HFF-Myc (cell line): Measurements from ENCODE around the gene EIF3L.
"Not testable (repeated sequence)": the region's sequence is repeated elsewhere in the genome, so short reads cannot be mapped to it uniquely, and the experiment has no call there.

Experiments
- DNase-seq: peaks from one replicate; pipeline ENCODE4 v3.0.0-alpha.2; 2011; ENCODE audit warnings: low read depth; ENCODE audit errors: extremely low read depth
- H3K4me3 ChIP-seq: replicated peaks from 2 replicates; pipeline ENCODE4 v1.5.1; 2011; ENCODE audit warnings: low read depth, mild to moderate bottlenecking, control low read depth, low read length
- TF ChIP-seq, protein P1 (sequence below): IDR thresholded peaks from 2 replicates; pipeline ENCODE4 v1.5.1; 2012; ENCODE audit warnings: mild to moderate bottlenecking, low read depth, low read length, control low read depth; ENCODE audit errors: missing control alignments

EIF3L gene

DNA sequence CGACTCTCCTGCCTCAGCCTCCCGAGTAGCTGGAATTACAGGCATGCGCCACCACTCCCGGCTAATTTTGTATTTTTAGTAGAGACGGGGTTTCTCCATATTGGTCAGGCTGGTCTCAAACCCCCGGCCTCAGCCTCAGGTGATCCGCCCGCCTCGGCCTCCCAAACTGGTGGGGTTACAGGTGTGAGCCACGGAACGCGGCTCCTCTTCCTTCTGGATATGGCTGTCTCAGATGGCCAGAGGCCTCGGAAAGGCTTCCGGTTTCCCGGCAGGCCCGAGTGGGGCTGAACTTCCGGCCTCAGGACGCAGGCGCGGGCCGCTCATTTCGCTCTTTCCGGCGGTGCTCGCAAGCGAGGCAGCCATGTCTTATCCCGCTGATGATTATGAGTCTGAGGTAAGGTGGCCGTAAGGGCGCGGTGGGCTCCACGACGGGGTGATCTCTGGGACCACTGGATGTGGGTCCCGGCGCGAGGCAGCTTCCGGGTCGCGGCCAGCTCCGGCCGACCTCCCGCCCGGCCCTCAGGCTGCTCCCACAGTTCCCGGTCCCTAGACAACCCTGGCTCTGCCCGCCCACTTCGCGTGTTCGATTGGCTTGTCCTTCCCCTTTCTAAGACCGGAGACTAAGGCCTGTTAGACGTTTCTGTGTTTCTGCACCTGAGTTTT is at the start of gene EIF3L:
Gene EIF3L, plus strand, starts transcription at position 331 of the 663 bp plus-strand sequence. Its CDS starts 31 bp downstream, at position 362.
- peak within 1 kb of the TSS; percentile 95 for H3K4me3 ChIP-seq
- DNase-seq: peak; percentile 61
- TF ChIP-seq, protein P1, sequence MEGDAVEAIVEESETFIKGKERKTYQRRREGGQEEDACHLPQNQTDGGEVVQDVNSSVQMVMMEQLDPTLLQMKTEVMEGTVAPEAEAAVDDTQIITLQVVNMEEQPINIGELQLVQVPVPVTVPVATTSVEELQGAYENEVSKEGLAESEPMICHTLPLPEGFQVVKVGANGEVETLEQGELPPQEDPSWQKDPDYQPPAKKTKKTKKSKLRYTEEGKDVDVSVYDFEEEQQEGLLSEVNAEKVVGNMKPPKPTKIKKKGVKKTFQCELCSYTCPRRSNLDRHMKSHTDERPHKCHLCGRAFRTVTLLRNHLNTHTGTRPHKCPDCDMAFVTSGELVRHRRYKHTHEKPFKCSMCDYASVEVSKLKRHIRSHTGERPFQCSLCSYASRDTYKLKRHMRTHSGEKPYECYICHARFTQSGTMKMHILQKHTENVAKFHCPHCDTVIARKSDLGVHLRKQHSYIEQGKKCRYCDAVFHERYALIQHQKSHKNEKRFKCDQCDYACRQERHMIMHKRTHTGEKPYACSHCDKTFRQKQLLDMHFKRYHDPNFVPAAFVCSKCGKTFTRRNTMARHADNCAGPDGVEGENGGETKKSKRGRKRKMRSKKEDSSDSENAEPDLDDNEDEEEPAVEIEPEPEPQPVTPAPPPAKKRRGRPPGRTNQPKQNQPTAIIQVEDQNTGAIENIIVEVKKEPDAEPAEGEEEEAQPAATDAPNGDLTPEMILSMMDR: no peak

DNA sequence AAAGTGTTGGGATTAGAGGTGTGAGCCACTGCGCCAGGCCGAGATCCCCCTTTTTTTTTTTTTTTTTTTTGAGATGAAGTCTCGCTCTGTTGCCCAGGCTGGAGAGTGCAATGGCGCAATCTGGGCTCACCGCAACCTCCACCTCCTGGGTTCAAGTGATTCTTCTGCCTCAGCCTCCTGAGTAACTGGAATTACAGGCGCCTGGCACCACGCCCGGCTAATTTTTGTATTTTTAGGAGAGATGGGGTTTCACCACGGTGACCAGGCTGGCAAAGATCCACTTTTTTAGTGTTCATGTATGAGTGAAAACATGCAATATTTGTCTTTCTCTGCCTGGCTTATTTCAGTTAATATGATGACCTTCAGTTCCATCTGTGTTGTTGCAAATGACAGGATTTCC is 49.2 kb upstream of the EIF3L start:
- DNase-seq: not testable (repeated sequence)

DNA sequence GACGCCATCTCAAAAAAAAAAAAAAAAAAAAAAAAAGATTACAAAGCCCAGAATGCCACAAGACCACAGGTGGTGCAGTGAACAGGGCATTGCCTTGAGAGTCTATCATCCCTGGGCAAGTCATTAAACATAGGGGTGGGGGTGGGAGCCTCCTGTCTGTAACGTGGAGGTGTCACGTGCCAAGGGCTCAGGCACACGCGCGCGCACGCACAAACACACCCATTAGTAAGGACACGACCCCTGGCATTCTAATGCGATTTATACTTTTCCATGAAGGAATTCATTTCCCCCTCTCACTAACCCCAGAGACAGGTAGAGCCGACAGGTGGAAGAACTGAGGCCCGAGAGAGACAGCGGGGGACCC is 47.3 kb upstream of the EIF3L start:
- DNase-seq: no peak
- H3K4me3 ChIP-seq: peak overlapping the region; percentile 49
- TF ChIP-seq, protein P1: no peak

More for the DNA sequence above, 49.2 kb upstream of the EIF3L start:
- not testable (repeated sequence) for H3K4me3 ChIP-seq

DNA sequence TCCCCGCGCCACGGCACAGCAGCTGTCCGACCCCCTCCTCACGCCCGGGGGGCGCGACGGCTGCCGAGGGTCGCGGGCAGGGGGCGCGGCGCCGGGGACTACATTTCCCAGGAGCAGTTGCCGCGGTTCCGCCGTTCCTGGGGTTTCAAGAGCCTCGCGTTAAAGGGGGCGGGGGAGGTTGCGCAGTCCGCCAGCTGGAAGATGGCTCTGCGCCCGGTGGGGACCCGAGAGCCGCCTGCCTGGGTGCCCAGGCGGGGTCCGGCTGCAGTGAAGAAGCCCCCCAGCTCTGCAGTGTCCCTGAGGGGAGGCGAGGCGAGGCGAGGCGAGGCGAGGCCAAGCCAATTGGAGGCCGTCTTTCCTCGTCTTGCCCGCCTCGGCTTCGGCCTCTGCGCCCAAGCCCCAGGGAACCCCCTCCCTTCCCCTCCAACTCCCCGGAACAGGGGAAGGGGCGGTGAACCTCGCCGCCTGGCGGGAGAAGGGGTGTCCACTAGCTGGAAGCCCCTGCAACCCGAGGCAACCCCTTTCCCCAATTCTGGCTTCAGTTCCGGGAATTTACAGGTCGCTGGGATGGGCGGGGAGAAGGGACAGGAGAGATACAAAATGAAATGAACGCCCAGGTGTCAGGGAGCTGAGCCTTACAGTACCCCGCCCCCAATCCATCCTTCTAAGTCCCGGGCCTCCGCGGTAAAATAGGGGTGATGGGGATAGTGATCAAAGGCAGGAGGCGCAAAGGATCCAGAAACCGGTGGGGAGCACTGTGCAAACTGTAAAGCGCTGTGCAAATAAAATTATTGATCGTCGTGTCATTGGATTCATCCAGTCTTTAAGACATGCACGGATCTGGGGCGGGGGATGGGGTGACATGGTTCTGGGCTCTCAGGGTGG is 46.7 kb upstream of the EIF3L start:
- DNase-seq: no peak
- peak overlapping the region; percentile 49 for H3K4me3 ChIP-seq
- TF ChIP-seq, protein P1: no peak

DNA sequence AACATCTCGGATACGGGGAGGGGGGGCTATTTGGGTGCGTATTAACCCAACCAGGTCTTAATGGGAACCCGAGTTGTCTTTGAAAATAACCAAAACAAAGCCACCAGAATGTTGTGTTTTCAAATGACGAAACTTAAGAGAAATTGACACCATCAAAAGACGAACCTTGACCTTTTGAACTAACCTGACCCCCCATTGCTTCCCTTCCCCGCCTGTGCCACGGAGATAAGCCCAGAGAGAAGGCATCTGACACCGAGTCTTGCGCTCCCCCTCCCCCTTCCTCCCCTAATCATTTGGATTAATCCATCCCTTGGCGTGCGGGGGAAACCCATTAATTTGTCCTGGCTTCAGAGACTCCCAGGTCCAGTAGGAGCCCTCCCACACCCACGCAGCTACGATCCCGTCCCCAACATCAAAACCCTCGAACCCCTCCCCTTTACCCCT is 46.0 kb upstream of the EIF3L start:
- TF ChIP-seq, protein P1: no peak
- DNase-seq: no peak
- H3K4me3 ChIP-seq: 0 out of 2 replicates have a peak overlapping the region, but pooled peaks have one; percentile 49

DNA sequence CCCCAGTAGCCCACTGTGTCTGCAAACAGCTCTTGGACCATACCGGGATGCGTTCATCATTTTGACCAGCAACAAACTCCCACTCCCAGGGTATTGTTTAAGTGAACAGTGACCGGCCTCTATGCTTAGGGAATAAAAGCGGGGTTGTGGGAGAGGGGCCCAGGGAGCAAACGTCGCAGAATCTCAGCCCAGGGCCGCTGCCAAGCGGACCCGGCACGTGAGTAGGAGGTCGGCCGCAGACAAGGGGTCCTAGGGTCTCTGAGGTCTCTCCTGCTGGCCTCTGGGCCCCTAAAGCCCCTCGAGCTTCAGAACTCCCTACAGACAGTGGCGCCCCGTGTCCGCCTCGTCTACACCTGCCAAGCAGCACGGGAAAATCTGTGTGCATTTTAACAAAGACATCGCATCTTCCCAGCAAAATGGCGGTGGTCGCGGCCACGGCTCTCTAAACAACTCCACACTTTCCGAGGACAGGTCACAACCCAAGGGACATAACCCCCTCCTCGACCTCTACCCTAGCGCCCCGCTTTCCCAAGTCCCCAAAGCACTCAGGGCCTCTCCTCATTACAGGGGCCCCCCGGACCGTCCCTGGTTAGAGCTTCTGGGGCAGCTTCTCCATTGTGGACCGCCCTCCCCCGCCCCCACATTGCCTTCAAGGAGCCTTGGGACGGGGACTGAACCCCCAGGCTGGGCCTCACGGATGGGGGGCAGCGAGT is 45.4 kb upstream of the EIF3L start:
- TF ChIP-seq, protein P1: no peak
- H3K4me3 ChIP-seq: no peak overlapping the region; the same call in 1 of the 2 replicates
- DNase-seq: no peak
